HG03095 (cell line): ENCODE results near the gene SNX6.
"Not testable (repeated sequence)": the region's sequence is repeated elsewhere in the genome, so short reads cannot be mapped to it uniquely, and the experiment has no call there.

Experiments
- ATAC-seq: cut with Tn5 transposase; IDR thresholded peaks from one replicate; pipeline ENCODE4 v1.9.1; 2021; ENCODE audit warnings: moderate library complexity; ENCODE audit not compliant: unreplicated experiment

Gene SNX6

GRCh38 chr14:34640826-34641225, 10.9 kb upstream of the SNX6 start:
- ATAC-seq, result no peak

- ATAC-seq, result not testable (repeated sequence)
Observed at GRCh38 chr14:34634360-34634771, 4.4 kb upstream of the SNX6 start.

GRCh38 chr14:34633742-34634141, 3.8 kb upstream of the SNX6 start:
- no peak for ATAC-seq

DNA sequence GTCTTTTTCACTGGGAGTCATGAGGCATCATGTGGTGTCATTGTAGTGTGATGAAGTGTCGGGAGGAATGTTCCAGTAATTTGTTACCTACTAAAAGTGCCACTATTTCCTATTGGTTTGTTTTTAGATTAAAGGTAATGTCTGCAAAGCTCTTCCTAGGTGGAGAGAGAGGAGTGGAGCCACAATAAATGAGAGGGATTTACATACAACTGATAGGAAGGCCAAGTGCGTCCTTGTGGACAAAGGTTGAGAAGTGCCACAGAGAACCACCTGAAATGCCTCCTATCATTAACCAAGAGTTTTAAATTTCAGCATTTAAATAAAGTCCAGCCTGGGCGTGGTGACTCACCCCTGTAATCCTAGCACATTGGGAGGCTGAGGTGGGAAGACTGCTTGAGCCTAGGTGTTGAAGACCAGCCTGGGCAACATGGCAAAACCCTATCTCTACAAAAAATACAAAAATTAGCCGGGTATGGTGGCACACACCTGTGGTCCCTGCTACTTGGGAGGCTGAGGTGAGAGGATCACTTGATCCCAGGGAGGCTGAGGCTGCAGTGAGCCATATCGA, 2.5 kb upstream of the SNX6 start:
- ATAC-seq, result no peak

GRCh38 chr14:34629344-34629656, 648 bp downstream of the SNX6 start:
- ATAC-seq, result peak; percentile 28

- no peak for ATAC-seq
Observed at GRCh38 chr14:34628681-34629135, 1.2 kb downstream of the SNX6 start.

DNA sequence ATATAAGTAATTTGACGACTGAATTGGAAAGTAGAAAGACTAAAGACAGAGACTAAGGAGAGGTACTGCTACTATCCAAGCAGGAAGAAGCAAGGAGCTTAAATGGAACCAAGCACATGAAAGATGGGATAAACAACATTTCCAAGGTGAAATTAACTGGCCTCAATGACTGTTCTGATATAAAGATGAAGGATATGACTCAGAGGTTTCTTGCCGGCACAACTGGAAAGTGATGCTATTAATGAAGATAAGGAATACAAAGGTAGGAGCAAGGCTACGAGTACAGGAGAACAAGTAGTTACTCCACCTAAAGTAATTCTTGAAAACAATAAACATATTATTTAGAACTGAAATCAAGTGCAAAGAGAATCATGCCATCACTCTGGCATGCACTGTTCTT, 6.4 kb downstream of the SNX6 start:
- no peak for ATAC-seq

- ATAC-seq, result no peak
Observed at GRCh38 chr14:34620839-34621238, 9.1 kb downstream of the SNX6 start.

GRCh38 chr14:34620115-34620514, 9.8 kb downstream of the SNX6 start:
- ATAC-seq, result no peak

DNA sequence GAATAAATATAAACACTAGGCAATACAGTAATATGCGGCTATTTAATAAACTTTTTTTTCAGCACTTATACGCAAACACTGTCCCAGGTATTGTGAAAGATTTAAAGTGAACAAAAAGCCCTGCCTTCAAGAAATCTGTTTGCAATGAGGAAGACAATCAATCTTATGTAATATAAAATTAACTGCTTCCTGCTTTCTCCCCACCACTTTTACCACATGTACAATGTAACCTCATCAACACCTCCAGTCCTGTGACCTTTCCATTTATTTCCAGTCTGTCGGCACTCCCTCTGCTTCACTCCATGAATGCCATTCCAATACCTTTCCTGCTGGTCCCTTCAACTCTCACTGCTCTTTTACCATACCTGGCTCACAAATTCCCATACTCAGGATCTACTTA, 10.5 kb downstream of the SNX6 start:
- ATAC-seq, result no peak

DNA sequence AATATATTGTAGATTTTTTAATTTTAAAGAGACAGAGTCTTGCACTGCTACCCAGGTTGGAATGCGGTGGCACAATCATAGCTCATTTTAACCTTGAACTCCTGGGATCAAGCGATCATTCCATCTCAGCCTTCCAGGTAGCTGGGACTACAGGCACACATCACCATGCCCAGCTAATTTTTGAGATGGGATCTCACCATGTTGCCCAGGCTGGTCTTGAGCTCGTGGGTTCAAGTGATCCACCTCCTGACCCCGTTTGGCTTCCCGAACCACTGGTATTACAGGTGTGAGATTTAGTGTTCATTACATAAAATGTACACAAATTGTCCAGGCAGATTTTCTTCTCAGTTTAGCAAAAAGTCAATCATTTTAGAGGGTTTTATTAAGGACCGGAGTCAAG, 13.6 kb downstream of the SNX6 start:
- no peak for ATAC-seq

DNA sequence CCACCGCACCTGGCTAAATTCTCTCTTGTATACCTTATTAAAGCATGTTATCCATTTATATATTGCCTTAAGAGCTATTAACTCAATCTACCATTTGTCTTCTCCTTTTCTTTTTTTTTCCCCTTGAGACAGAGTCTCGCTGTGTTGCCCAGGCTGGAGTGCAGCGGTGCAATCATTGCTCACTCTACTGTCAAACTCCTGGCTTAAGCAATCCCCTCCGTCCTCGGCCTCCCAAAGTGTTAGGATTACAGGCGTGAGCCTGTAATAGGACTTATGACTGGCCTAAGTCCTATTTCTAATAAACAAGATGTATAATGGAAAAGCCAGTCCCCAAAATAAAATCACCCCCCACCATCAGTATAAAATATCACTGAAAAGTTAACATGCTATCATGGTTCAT, 14.4 kb downstream of the SNX6 start:
- ATAC-seq, result no peak

GRCh38 chr14:34614638-34615037, 15.3 kb downstream of the SNX6 start:
- no peak for ATAC-seq

DNA sequence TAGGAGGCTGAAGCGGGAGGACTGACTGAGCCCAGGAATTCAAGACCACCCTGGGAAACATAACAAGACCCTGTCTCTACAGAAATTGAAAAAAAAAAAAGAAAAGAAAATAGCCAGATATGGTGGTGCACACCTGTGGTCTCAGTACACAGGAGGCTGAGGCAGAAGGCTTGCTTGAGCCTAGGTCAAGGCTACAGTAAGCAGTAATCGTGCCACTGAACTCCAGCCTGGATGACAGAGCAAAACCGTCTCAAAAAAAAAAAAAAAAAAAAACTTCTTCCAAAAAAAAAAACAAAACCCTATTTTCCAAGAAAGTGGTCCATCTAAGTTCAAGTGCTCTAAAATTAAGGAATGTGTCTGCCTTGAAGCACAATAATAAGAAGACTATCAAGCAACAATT, 19.8 kb downstream of the SNX6 start:
- no peak for ATAC-seq

DNA sequence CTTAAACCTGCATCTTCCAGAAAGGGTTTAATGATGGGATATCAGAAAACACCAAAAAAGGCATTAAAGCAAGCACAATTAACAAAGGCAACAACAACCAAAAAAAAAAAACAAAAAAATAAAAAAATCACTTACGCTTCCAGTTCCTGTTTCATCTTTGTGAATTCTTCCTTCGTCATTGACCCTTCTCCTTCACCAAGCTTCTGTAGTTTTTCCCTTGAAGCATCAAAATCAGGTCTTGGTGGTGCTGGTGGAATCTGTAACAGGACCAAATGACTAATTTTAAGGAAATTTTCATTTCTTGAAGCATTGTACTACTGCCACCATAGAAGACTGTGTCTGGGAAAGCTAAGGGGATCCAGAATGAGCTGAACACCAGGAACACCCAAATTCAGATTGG, 24.5 kb downstream of the SNX6 start:
- no peak for ATAC-seq

DNA sequence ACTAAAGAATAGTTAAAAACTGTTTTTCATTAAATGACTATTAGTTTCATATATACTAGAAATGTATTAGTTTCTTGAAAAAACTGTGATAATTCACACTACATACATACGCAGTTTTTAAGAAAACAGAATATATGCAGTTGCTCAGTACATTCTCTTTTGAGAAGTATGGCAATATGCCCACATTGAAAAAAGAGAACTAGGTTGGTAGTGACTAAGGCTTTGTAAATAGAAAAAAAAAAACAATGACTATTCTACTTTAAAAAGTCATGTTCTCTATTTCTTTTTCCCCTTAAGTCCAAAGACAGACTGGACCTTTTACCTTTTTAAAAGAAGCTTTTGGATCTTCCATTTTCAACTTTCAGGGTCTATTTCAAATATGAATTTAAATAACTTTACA, 25.0 kb downstream of the SNX6 start:
- no peak for ATAC-seq

DNA sequence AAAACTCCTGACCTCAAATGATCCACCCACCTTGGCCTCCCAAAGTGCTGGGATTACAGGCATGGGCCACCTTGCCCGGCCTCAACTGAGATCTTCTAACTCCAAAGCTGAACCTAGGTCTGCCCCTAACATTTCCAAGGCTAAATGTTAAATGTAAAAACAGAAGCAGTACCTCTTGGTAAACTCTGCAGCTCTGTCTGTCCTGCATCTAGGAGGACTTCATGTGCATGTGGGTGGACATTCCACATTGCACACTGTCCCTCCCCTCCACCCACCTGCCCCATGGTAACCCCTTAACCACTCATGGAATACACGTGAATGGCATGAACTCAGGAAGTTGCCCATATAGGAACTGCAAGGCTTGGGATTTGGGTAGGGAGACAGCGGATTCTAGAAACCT, 33.1 kb downstream of the SNX6 start:
- no peak for ATAC-seq

GRCh38 chr14:34593740-34594375, 36.1 kb downstream of the SNX6 start:
- no peak for ATAC-seq

GRCh38 chr14:34592623-34593022, 37.3 kb downstream of the SNX6 start:
- no peak for ATAC-seq

DNA sequence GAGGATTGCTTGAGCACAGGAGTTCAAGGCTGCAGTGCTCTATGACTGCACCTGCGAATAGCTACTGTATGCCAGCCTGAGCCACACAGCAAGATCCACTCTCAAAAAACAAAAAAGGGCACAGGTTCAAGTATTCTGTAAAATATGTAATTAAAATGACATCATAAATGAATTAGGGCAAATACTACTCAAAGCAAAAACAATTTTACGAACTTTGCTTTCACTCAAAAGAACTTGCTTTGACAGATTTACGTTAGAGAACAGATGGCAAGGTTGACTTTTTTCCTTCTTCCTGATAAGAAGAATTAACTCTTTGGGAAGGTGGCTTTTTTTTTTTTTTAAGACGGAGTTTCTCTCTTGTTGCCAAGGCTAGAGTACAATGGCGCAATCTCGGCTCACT, 46.4 kb downstream of the SNX6 start:
- no peak for ATAC-seq

GRCh38 chr14:34582117-34582680, 47.7 kb downstream of the SNX6 start:
- ATAC-seq, result no peak

GRCh38 chr14:34580381-34580780, 49.6 kb downstream of the SNX6 start:
- ATAC-seq, result no peak

DNA sequence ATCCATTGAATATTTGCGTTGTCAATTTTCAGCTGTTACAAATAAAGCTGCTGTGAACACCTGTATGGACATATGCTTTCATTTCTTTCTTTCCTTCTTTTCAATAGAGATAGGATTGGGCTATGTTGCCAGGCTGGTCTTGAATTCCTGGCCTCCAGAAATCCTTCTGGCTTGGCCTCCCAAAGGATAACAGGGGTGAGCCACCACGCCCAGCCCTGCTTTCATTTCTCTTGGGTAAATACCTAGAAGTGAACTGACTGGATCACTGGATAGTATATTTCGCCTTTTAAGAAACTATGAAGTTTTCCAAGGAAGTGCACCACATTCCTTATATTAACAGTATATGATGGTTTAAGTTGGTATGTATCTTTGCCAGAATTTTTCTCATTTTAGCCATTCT, 58.2 kb downstream of the SNX6 start:
- no peak for ATAC-seq
